ENCODE measurements around the gene TINCR.

DNA sequence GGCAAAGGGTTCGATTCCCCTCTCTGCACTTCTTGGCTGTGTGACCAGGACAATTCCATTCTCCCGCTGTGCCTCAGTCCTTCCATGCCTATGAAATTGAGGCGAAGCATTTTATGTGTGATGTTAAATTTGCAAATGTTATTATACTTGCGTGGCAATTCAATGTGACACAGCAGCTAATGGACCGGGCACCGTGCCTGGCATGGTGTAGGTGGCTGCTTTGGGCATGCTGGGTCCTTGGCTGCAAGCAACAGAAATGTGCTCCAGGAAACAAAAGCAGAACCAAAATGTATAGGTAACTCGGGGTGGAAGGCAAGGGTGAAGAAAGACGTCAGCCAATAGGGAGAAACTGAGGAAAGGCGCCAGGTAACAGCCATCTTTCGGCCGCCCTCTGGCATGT lies 37.1 kb downstream of the TINCR start:
- TF ChIP-seq, protein P1, sequence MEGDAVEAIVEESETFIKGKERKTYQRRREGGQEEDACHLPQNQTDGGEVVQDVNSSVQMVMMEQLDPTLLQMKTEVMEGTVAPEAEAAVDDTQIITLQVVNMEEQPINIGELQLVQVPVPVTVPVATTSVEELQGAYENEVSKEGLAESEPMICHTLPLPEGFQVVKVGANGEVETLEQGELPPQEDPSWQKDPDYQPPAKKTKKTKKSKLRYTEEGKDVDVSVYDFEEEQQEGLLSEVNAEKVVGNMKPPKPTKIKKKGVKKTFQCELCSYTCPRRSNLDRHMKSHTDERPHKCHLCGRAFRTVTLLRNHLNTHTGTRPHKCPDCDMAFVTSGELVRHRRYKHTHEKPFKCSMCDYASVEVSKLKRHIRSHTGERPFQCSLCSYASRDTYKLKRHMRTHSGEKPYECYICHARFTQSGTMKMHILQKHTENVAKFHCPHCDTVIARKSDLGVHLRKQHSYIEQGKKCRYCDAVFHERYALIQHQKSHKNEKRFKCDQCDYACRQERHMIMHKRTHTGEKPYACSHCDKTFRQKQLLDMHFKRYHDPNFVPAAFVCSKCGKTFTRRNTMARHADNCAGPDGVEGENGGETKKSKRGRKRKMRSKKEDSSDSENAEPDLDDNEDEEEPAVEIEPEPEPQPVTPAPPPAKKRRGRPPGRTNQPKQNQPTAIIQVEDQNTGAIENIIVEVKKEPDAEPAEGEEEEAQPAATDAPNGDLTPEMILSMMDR (IDR thresholded peaks at IDR 0.05 in 8 of 11, conservative IDR thresholded peaks at IDR 0.05 in 3 of 11) = no peak
- TF ChIP-seq POLR2A (IDR thresholded peaks at IDR 0.05) = no peak
